Endothelial cell of umbilical vein (primary cell): ENCODE measurements around the gene SLC5A10. TPM values are rescaled to one million over a fixed set of nuclear protein-coding genes. Genes with fewer than 3 reads are reported as not detected.
"Not testable (repeated sequence)": the region's sequence is repeated elsewhere in the genome, so short reads cannot be mapped to it uniquely, and the experiment has no call there.

Experiments
- BruUV-seq: library from RNA; stranded (reverse); fragments of 400-500 nt; replicated peaks from 2 replicates; lab custom pipeline; 2021; lab: Mats Ljungman, UMichigan
- CTCF ChIA-PET: fragments of 300-600, 350-600 bp; sonication (Branson Sonifier 250); formaldehyde crosslinking; loops from one replicate; lab custom pipeline; 2021; ENCODE audit warnings: antibody characterized with exemption, inconsistent platforms; lab: Charles Lee
- POLR2A ChIA-PET: fragments of 300-600, 350-600 bp; sonication (Branson Sonifier 250); formaldehyde crosslinking; loops from one replicate; lab custom pipeline; 2021; ENCODE audit warnings: antibody characterized with exemption, inconsistent platforms; lab: Charles Lee
- DNase-seq: peaks from one replicate; pipeline ENCODE4 v3.0.0-alpha.2; 2011; ENCODE audit warnings: low read depth, low spot score
- FAIRE-seq: peaks from 2 replicates; lab custom pipeline; 2011; peaks lifted over from hg19 to GRCh38; lab: Jason Lieb, UNC
- H2AFZ ChIP-seq: 2 replicates; pipeline ENCODE4 v1.6.0; 2012; ENCODE audit warnings: low read depth, low read length, control low read depth, inconsistent platforms
- H3K27ac ChIP-seq: 2 replicates; pipeline ENCODE4 v1.5.1; 2011; ENCODE audit warnings: low read depth, mild to moderate bottlenecking, control low read depth, low read length, moderate library complexity; ENCODE audit not compliant: insufficient read depth
- H3K27me3 ChIP-seq, 2 experiments: 2 replicates each; pipeline versions ENCODE4 v1.6.0 to v1.6.1; 2011; ENCODE audit warnings: low read length in 2 of 2, mixed read lengths in 1 of 2; ENCODE audit not compliant: control insufficient read depth in 2 of 2, insufficient read depth in 2 of 2
- H3K36me3 ChIP-seq, 2 experiments: 2 replicates in 1 of 2; 3 replicates in 1 of 2; pipeline ENCODE4 v1.5.1; 2011; ENCODE audit warnings: low read length in 2 of 2, mild to moderate bottlenecking in 1 of 2, moderate library complexity in 1 of 2; ENCODE audit not compliant: control insufficient read depth in 2 of 2, insufficient read depth in 2 of 2; ENCODE audit errors: extremely low read depth in 1 of 2
- H3K4me1 ChIP-seq: 3 replicates; pipeline ENCODE4 v1.5.1; 2011; ENCODE audit warnings: mild to moderate bottlenecking, low read length; ENCODE audit not compliant: control insufficient read depth, insufficient read depth; ENCODE audit errors: extremely low read depth
- H3K4me2 ChIP-seq: 2 replicates; pipeline ENCODE4 v1.6.1; 2011; ENCODE audit warnings: low read length, control low read depth, mixed read lengths; ENCODE audit not compliant: insufficient read depth
- H3K4me3 ChIP-seq, 3 experiments: fragments of 200-600 bp in 1 of 3; sonication (generic), shearing (Covaris generic) in 1 of 3; replicated peaks in 1 of 3; 2 replicates each; pipeline ENCODE4 v1.5.1; 2011 to 2016; ENCODE audit warnings: control low read depth in 3 of 3, low read length in 3 of 3, mild to moderate bottlenecking in 2 of 3, inconsistent platforms in 1 of 3, low read depth in 1 of 3, moderate library complexity in 1 of 3; ENCODE audit not compliant: insufficient read depth in 1 of 3
- H3K79me2 ChIP-seq: 2 replicates; pipeline ENCODE4 v1.6.0; 2012; ENCODE audit warnings: low read length, inconsistent platforms; ENCODE audit not compliant: control insufficient read depth, insufficient read depth
- H3K9ac ChIP-seq: replicated peaks from 2 replicates; pipeline ENCODE3; 2011; ENCODE audit warnings: low read length, control low read depth; ENCODE audit not compliant: insufficient read depth; ENCODE audit errors: extremely low read depth
- H3K9me1 ChIP-seq: replicated peaks from 3 replicates; pipeline ENCODE4 v1.6.0; 2011; ENCODE audit warnings: mild to moderate bottlenecking, low read length; ENCODE audit not compliant: control insufficient read depth, insufficient read depth; ENCODE audit errors: extremely low read depth
- H3K9me3 ChIP-seq: replicated peaks from 2 replicates; pipeline ENCODE4 v1.5.1; 2012; ENCODE audit warnings: low read length, inconsistent platforms; ENCODE audit not compliant: control insufficient read depth, insufficient read depth
- H4K20me1 ChIP-seq: replicated peaks from 2 replicates; pipeline ENCODE3; 2011; ENCODE audit warnings: mild to moderate bottlenecking, low read length; ENCODE audit not compliant: control insufficient read depth, insufficient read depth; ENCODE audit errors: extremely low read depth
- dilution Hi-C: fragments of 300-500 bp; cut with MboI; formaldehyde crosslinking; loops from one replicate; pipeline ENCODE4 v1.15.0; 2019; ENCODE audit warnings: low sequenced_read_pairs; ENCODE audit not compliant: extremely low pct_ligation_motif_present
- intact Hi-C: fragments of 100-400 bp; cut with micrococcal nuclease; formaldehyde crosslinking; loops from one replicate; pipeline ENCODE4 v1.10.0; 2022
- polyA plus RNA-seq, 4 experiments: library from polyadenylated mRNA; depleted of rRNA in 3 of 4; stranded (reverse) in 3 of 4; unstranded in 1 of 4; fragments of >200 nt; gene quantifications; 2 replicates each; pipeline versions ENCODE4 v1.2.1 to v1.2.3, GENCODE V29; 2011 to 2012; ENCODE audit warnings: missing spikeins in 1 of 4
- total RNA-seq: library from RNA; stranded (reverse); gene quantifications from 2 replicates; pipeline ENCODE4 v1.2.3, GENCODE V29; 2021

Gene SLC5A10
- total and polyA plus RNA-seq, 2 donors (not counting 3 experiments of a cell fraction or from before 2014, with no cell fraction given), result not detected

DNA sequence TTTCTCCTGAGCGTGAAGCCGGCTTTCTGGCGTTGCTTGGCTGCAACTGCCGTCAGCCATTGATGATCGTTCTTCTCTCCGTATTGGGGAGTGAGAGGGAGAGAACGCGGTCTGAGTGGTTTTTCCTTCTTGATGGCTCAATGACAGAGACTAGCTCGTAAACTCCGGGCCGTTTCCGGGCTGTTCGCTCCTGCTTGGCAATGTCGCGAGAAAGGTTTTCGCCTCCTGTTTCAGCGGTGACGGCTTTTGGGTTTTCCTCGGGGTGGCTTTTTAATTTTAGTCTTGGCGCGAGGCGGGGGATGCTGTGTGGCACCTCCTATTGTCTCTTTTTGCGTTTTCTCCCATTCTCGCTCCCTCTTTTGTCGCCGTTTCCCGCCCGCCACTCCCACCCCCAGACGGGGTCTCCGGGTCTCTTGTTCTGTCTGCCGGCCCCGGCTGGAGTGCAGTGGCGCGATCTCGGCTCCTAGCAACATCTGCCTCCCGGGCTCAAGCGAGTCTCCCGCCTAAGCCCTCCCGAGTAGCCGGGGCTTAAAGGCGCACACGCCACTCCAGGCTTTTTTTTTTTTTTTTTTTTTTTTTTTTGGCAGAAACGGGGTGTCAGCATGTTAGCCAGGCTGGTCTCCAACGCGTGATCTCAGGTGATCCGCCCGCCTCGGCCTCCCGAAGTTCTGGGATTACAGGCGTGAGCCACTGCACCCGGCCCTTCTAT lies 110.2 kb downstream of the SLC5A10 start:
- POLR2A ChIA-PET, H2AFZ ChIP-seq, DNase-seq, H3K9me3 ChIP-seq, H3K4me1 ChIP-seq, H3K9me1 ChIP-seq, intact Hi-C loops, CTCF ChIA-PET, H3K27ac ChIP-seq, H3K9ac ChIP-seq, H3K36me3 ChIP-seq, H3K79me2 ChIP-seq, H4K20me1 ChIP-seq, FAIRE-seq, H3K4me2 ChIP-seq, dilution Hi-C loops, H3K27me3 ChIP-seq, H3K4me3 ChIP-seq: not testable (repeated sequence)
- BruUV-seq, result TSS peak; percentile 100

DNA sequence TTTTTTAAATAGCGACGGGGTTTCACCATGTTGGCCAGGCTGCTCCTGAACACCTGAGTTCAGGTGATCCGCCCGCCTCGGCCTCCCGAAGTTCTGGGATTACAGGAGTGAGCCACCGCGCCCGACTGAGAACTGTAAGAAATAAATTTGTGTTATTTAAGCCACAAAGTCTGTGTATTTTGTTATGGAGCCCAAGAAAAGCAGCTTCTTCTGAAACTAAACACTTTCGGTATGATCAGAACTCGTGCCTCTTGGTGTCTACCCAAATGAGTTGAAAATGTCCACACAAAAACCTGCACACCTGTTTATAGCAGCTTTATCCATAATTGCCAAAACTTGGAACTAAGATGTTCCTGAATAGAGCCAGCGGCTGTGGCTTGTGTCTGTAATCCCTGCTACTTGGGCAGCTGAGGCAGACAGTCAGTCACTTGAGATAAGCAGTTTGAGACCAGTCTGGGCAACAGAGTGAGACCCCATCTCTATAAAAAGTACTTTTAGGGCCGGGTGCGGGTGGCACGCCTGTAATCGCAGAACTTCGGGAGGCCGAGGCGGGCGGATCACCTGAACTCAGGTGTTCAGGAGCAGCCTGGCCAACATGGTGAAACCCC lies 110.9 kb downstream of the SLC5A10 start:
- H3K9me3 ChIP-seq, H3K9me1 ChIP-seq, H2AFZ ChIP-seq, H3K27me3 ChIP-seq, intact Hi-C loops, CTCF ChIA-PET, H3K27ac ChIP-seq, H3K4me2 ChIP-seq, H3K4me3 ChIP-seq, DNase-seq, H3K4me1 ChIP-seq, H3K79me2 ChIP-seq, POLR2A ChIA-PET, H3K9ac ChIP-seq, dilution Hi-C loops, BruUV-seq, H4K20me1 ChIP-seq, FAIRE-seq, H3K36me3 ChIP-seq: not testable (repeated sequence)
